ENCODE data around the gene MOB1A. TPM values are rescaled to one million over a fixed set of nuclear protein-coding genes. Genes with fewer than 3 reads are reported as not detected.

Gene MOB1A
- total RNA-seq, 1 experiment from 2014 or later = 95.1 TPM

- Histone ChIP-seq H3K18ac (ENCODE audit: insufficient read length, low read depth, low read length) (no peak overlapping the region), H3T11ph (ENCODE audit: low read length) (no peak overlapping the region), H2AK5ac (ENCODE audit: insufficient read length, low read length) (no peak overlapping the region), H3K9ac (ENCODE audit: extremely low read depth, insufficient read length, low read length) (no peak overlapping the region), H3K23me2 (ENCODE audit: insufficient read length, low read depth, low read length, poor library complexity, severe bottlenecking) (no peaks in the 10 kb centered on the region), H3K4me2 (ENCODE audit: insufficient read depth, insufficient read length, low read length) (no peak overlapping the region), H3K27me3 (ENCODE audit: insufficient read depth, low read length) (no peaks in the 10 kb centered on the region), H2BK120ac (ENCODE audit: low read depth, low read length, poor library complexity, severe bottlenecking) (no peak overlapping the region), H3K27ac (ENCODE audit: insufficient read length, low read depth, low read length) (no peak overlapping the region), H3K79me2 (ENCODE audit: insufficient read depth, low read length) (peaks cover 9% of the 10 kb centered on the region; the same call in 1 of the 2 replicates), H4K20me1 (ENCODE audit: control insufficient read depth, insufficient read depth, insufficient read length) (no peaks in the 10 kb centered on the region), H2BK12ac (ENCODE audit: insufficient read length, low read depth, low read length) (no peak overlapping the region), H2BK5ac (ENCODE audit: insufficient read length, low read length) (no peak overlapping the region), H2BK15ac (ENCODE audit: low read depth, low read length) (no peak overlapping the region), H4K8ac (replicated peaks; ENCODE audit: insufficient read length, low read depth, low read length) (no peak overlapping the region), H3K79me1 (ENCODE audit: insufficient read depth, low read depth, low read length, poor library complexity, severe bottlenecking) (peaks cover 3% of the 10 kb centered on the region), H3K9me3 (ENCODE audit: control insufficient read depth, low read depth, low read length) (no peaks in the 10 kb centered on the region), H4K5ac (ENCODE audit: insufficient read length, low read depth, low read length) (no peak overlapping the region), H4K91ac (ENCODE audit: insufficient read length, low read depth, low read length) (no peak overlapping the region), H3K56ac (ENCODE audit: insufficient read length, low read depth, low read length) (no peak overlapping the region), H3K23ac (ENCODE audit: insufficient read length, low read depth, low read length) (no peak overlapping the region), H3K4ac (ENCODE audit: low read depth, low read length) (no peak overlapping the region), H3K14ac (ENCODE audit: insufficient read depth, low read length) (no peak overlapping the region), H3K4me1 (ENCODE audit: insufficient read depth, low read length) (no peaks in the 10 kb centered on the region), H2AFZ (ENCODE audit: low read length) (no peak overlapping the region), H2BK20ac (ENCODE audit: low read depth, low read length, poor library complexity, severe bottlenecking) (no peak overlapping the region)
- no CpG with 5 or more reads among the region's 7 CpGs for WGBS (ENCODE audit: extremely low coverage, insufficient read length, low lambda C conversion rate)
- peaks cover 3 to 6% (median 6%) of the 10 kb centered on the region in 3 experiments; a peak in 6 of 7 replicates for H3K36me3 Mint-ChIP-seq (ENCODE audit: insufficient read depth in 1 of 3, low read depth in 3 of 3)
- peaks cover 0 to 3% of the 10 kb centered on the region in 2 experiments; a peak in 1 of 5 replicates for H3K9me3 Mint-ChIP-seq
- H3K4me3 Mint-ChIP-seq = no peak overlapping the region
- H3K27me3 Mint-ChIP-seq (ENCODE audit: low read depth) = no peaks in the 10 kb centered on the region
- DNase-seq = no peak
- peaks cover 12 to 14% of the 10 kb centered on the region in 2 experiments for H3K4me1 Mint-ChIP-seq
- H3K27ac Mint-ChIP-seq = peak overlapping the region in 2 of 3 experiments; percentile 19 to 40; a peak in 1 of 7 replicates
- no peak for TF ChIP-seq CTCF (conservative IDR thresholded peaks at IDR 0.05)
Measured at GRCh38 chr2:74181739-74182138, 3.1 kb upstream of the MOB1A start.

Data from H9 (cell line).